Neural progenitor cell (in vitro differentiated cells): ENCODE data around the gene SFSWAP. TPM values are rescaled to one million over a fixed set of nuclear protein-coding genes. Genes with fewer than 3 reads are reported as not detected.

Source experiments
- DNase-seq: peaks from one replicate; pipeline ENCODE4 v3.0.0-alpha.2; 2016; ENCODE audit warnings: low spot score
- H2AFZ ChIP-seq: fragments of 200-600 bp; sonication (generic); replicated peaks from 2 replicates; pipeline ENCODE4 v1.6.1; 2016; ENCODE audit warnings: antibody characterized with exemption
- H3F3A ChIP-seq: fragments of 200-600 bp; sonication (generic); 2 replicates; pipeline ENCODE4 v1.6.1; 2016; ENCODE audit warnings: antibody characterized with exemption, low read depth
- H3K27ac ChIP-seq: fragments of 200-600 bp; sonication (generic); 2 replicates; pipeline ENCODE4 v1.5.1; 2016; ENCODE audit warnings: mild to moderate bottlenecking
- H3K27me3 ChIP-seq: fragments of 200-600 bp; sonication (generic); 2 replicates; pipeline ENCODE4 v1.6.1; 2016; ENCODE audit warnings: mild to moderate bottlenecking, moderate library complexity
- H3K36me3 ChIP-seq: fragments of 200-600 bp; sonication (generic); 2 replicates; pipeline ENCODE4 v1.5.1; 2016
- H3K4me1 ChIP-seq: fragments of 200-600 bp; sonication (generic); 2 replicates; pipeline ENCODE4 v1.6.1; 2016; ENCODE audit warnings: mixed run types
- H3K4me2 ChIP-seq: fragments of 200-600 bp; sonication (generic); 2 replicates; pipeline ENCODE4 v1.6.1; 2016
- H3K4me3 ChIP-seq: fragments of 200-600 bp; sonication (generic); 2 replicates; pipeline ENCODE4 v1.5.1; 2016
- H3K79me2 ChIP-seq: fragments of 200-600 bp; sonication (generic); 2 replicates; pipeline ENCODE4 v1.6.1; 2016; ENCODE audit warnings: low read depth
- H3K9ac ChIP-seq: fragments of 200-600 bp; sonication (generic); 2 replicates; pipeline ENCODE4 v1.6.1; 2016
- H3K9me3 ChIP-seq: fragments of 200-600 bp; sonication (generic); 2 replicates; pipeline ENCODE4 v1.5.1; 2016; ENCODE audit warnings: low read depth
- H4K20me1 ChIP-seq: fragments of 200-600 bp; sonication (generic); 2 replicates; pipeline ENCODE4 v1.6.1; 2016; ENCODE audit warnings: low read depth
- H3K27ac Mint-ChIP-seq: 3 replicates; pipeline ENCODE4 v1.8.0; 2021; ENCODE audit warnings: mixed read lengths
- H3K27me3 Mint-ChIP-seq: 2 replicates; pipeline ENCODE4 v1.8.0; 2022; ENCODE audit warnings: low read depth, mild to moderate bottlenecking, inconsistent platforms, moderate library complexity, mixed read lengths; ENCODE audit not compliant: insufficient read depth
- H3K36me3 Mint-ChIP-seq: 3 replicates; pipeline ENCODE4 v1.8.0; 2021; ENCODE audit warnings: mixed read lengths
- H3K4me1 Mint-ChIP-seq: 3 replicates; pipeline ENCODE4 v1.8.0; 2021; ENCODE audit warnings: mixed read lengths
- H3K4me3 Mint-ChIP-seq: 3 replicates; pipeline ENCODE4 v1.8.0; 2021; ENCODE audit warnings: mild to moderate bottlenecking, moderate library complexity, mixed read lengths
- H3K9me3 Mint-ChIP-seq: 3 replicates; pipeline ENCODE4 v1.8.0; 2020; ENCODE audit warnings: mixed read lengths
- EZH2 ChIP-seq: fragments of 200-600 bp; sonication (generic); IDR thresholded peaks from 2 replicates; pipeline ENCODE4 v1.6.1; 2017; ENCODE audit warnings: antibody characterized with exemption, mild to moderate bottlenecking, moderate library complexity
- EZH2phosphoT487 ChIP-seq: fragments of 200-600 bp; sonication (generic); IDR thresholded peaks from 2 replicates; pipeline ENCODE4 v1.6.1; 2017; ENCODE audit warnings: antibody characterized with exemption
- total RNA-seq: library from RNA; depleted of rRNA; stranded (reverse); fragments of >200 nt; gene quantifications from 2 replicates; pipeline ENCODE4 v1.2.3, GENCODE V29; 2015; ENCODE audit warnings: low replicate concordance
- TF ChIP-seq, protein P1 (sequence below): fragments of 200-600 bp; sonication (generic); IDR thresholded peaks from 2 replicates; pipeline ENCODE4 v1.5.1; 2017; ENCODE audit warnings: antibody characterized with exemption, mild to moderate bottlenecking

Gene SFSWAP
- total RNA-seq, 1 donor from 2014 or later = 37.0 TPM

DNA sequence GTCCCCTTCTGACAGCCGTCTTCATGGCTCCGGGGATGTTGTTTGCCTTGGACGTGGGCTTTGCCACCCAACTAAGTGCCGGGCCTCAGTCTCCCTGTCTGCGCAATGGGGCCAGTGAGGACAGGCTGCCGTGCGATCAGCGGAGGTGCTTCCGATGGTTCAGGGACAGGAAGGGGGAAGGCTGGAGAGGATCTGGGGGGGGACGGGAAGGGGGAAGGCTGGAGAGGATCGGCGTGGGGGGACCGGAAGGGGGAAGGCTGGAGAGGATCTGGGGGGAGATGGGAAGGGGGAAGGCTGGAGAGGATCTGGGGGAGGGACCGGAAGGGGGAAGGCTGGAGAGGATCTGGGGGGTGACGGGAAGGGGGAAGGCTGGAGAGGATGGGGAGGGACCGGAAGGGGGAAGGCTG is 120.7 kb downstream of the SFSWAP start:
- H3K9me3 Mint-ChIP-seq = no peaks in the 10 kb centered on the region
- no peak overlapping the region for H2AFZ ChIP-seq
- H3K79me2 ChIP-seq = no peaks in the 10 kb centered on the region
- H3K36me3 ChIP-seq = no peaks in the 10 kb centered on the region
- no peaks in the 10 kb centered on the region for H3K9me3 ChIP-seq
- H3K4me3 Mint-ChIP-seq = no peak overlapping the region
- H3K9ac ChIP-seq = no peak overlapping the region
- no peak overlapping the region for H3K27ac Mint-ChIP-seq
- peaks cover 19% of the 10 kb centered on the region for H3F3A ChIP-seq
- no peak overlapping the region for H3K27ac ChIP-seq
- no peak overlapping the region for H3K4me3 ChIP-seq
- TF ChIP-seq EZH2phosphoT487 = no peak
- no peaks in the 10 kb centered on the region for H3K36me3 Mint-ChIP-seq
- H3K4me2 ChIP-seq = peak overlapping the region; percentile 98
- peaks cover 14% of the 10 kb centered on the region for H3K4me1 Mint-ChIP-seq
- DNase-seq = no peak
- peaks cover 11% of the 10 kb centered on the region for H4K20me1 ChIP-seq
- H3K4me1 ChIP-seq = peaks cover 13% of the 10 kb centered on the region
- H3K27me3 ChIP-seq = peaks cover 56% of the 10 kb centered on the region
- peaks cover 20% of the 10 kb centered on the region for H3K27me3 Mint-ChIP-seq

GRCh38 chr12:131832321-131833231 is 121.7 kb downstream of the SFSWAP start:
- H2AFZ ChIP-seq = no peak overlapping the region
- H3K27ac ChIP-seq = no peak overlapping the region
- peaks cover 13% of the 10 kb centered on the region for H3K4me1 ChIP-seq
- peaks cover 11% of the 10 kb centered on the region for H4K20me1 ChIP-seq
- no peaks in the 10 kb centered on the region for H3K36me3 Mint-ChIP-seq
- no peaks in the 10 kb centered on the region for H3K9me3 ChIP-seq
- H3K4me1 Mint-ChIP-seq = peaks cover 12% of the 10 kb centered on the region
- peaks cover 47% of the 10 kb centered on the region for H3K27me3 ChIP-seq
- H3K27ac Mint-ChIP-seq = peak overlapping the region; percentile 65
- peak overlapping the region; percentile 59 for H3K4me3 Mint-ChIP-seq
- TF ChIP-seq, protein P1, sequence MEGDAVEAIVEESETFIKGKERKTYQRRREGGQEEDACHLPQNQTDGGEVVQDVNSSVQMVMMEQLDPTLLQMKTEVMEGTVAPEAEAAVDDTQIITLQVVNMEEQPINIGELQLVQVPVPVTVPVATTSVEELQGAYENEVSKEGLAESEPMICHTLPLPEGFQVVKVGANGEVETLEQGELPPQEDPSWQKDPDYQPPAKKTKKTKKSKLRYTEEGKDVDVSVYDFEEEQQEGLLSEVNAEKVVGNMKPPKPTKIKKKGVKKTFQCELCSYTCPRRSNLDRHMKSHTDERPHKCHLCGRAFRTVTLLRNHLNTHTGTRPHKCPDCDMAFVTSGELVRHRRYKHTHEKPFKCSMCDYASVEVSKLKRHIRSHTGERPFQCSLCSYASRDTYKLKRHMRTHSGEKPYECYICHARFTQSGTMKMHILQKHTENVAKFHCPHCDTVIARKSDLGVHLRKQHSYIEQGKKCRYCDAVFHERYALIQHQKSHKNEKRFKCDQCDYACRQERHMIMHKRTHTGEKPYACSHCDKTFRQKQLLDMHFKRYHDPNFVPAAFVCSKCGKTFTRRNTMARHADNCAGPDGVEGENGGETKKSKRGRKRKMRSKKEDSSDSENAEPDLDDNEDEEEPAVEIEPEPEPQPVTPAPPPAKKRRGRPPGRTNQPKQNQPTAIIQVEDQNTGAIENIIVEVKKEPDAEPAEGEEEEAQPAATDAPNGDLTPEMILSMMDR = no peak
- H3K36me3 ChIP-seq = no peaks in the 10 kb centered on the region
- no peak overlapping the region for H3K4me3 ChIP-seq
- H3K9me3 Mint-ChIP-seq = no peaks in the 10 kb centered on the region
- no peak for DNase-seq
- no peak overlapping the region for H3K9ac ChIP-seq
- peaks cover 15% of the 10 kb centered on the region for H3F3A ChIP-seq
- peaks cover 14% of the 10 kb centered on the region for H3K27me3 Mint-ChIP-seq
- H3K4me2 ChIP-seq = no peak overlapping the region
- H3K79me2 ChIP-seq = no peaks in the 10 kb centered on the region

DNA sequence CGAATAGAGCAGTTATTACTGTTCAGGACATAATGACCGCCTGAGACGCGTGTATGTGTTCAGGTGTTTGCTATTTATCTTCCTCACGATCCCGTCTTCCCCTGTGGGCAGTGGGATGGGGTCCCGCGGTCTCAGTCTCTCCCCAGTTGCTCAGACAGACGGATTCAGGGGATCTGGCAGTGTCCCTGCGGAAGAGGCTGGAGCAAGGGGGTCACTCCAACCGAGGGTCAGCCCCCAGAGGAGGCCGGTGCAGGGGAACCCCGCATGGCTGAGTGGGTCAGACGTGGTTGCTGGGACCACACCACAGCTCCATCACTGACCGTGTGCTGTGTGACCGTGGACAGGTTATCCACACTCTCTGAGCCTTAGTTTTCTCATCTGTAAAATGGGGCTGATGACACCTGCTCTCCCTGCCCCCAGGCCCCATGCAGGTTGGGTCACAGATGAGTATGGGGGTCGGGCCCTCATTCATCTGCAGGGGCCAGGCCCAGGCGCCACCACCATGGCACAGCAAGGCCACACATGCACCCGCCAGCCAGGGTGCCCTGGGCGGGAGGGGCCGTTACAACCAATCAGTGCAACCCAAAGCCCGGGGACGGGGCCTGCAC is 122.5 kb downstream of the SFSWAP start:
- no peaks in the 10 kb centered on the region for H3K9me3 Mint-ChIP-seq
- Histone ChIP-seq H3K4me3 (no peak overlapping the region), H3K4me2 (no peak overlapping the region), H4K20me1 (peaks cover 11% of the 10 kb centered on the region), H3K27me3 (peaks cover 40% of the 10 kb centered on the region), H3K79me2 (no peaks in the 10 kb centered on the region), H3K27ac (no peak overlapping the region), H3K9ac (no peak overlapping the region), H3K4me1 (peaks cover 13% of the 10 kb centered on the region), H3K9me3 (no peaks in the 10 kb centered on the region), H2AFZ (no peak overlapping the region), H3K36me3 (no peaks in the 10 kb centered on the region), H3F3A (peaks cover 11% of the 10 kb centered on the region)
- no peak overlapping the region for H3K27ac Mint-ChIP-seq
- TF ChIP-seq, protein P1 = no peak
- TF ChIP-seq EZH2 (no peak), EZH2phosphoT487 (no peak)
- H3K4me3 Mint-ChIP-seq = peak overlapping the region; percentile 59
- H3K4me1 Mint-ChIP-seq = peaks cover 12% of the 10 kb centered on the region
- no peak for DNase-seq
- H3K27me3 Mint-ChIP-seq = peaks cover 12% of the 10 kb centered on the region
- no peaks in the 10 kb centered on the region for H3K36me3 Mint-ChIP-seq
